Activated CD8-positive, alpha-beta memory T cell treated with anti-CD3 and anti-CD28 coated beads for 1 hour (primary cell): ENCODE results near the gene DPP6.

Source experiments
- DNase-seq, 2 donors: peaks; one replicate each; pipeline ENCODE4 v3.0.0-alpha.2; 2020; ENCODE audit warnings: low read depth in 1 of 2; ENCODE audit errors: extremely low read depth in 1 of 2

The DPP6 gene

GRCh38 chr7:154440058-154440457 is 387.9 kb downstream of the DPP6 start:
- no peak for DNase-seq

GRCh38 chr7:154440651-154441050 is 388.5 kb downstream of the DPP6 start:
- no peak for DNase-seq

- no peak for DNase-seq
These were observed 389.6 kb downstream of the DPP6 start for GRCh38 chr7:154441811-154442210.

GRCh38 chr7:154442939-154443338 is 390.7 kb downstream of the DPP6 start:
- no peak for DNase-seq

GRCh38 chr7:154450451-154450850 is 398.3 kb downstream of the DPP6 start:
- DNase-seq, result no peak

GRCh38 chr7:154451480-154452457 is 399.6 kb downstream of the DPP6 start:
- no peak for DNase-seq

GRCh38 chr7:154463794-154464193 is 411.6 kb downstream of the DPP6 start:
- DNase-seq, result no peak

- DNase-seq, result no peak
These were observed 417.5 kb downstream of the DPP6 start for GRCh38 chr7:154469652-154470051.

- DNase-seq, result no peak
These were observed 420.1 kb downstream of the DPP6 start for GRCh38 chr7:154472343-154472742.

GRCh38 chr7:154473360-154473759 is 421.2 kb downstream of the DPP6 start:
- no peak for DNase-seq

GRCh38 chr7:154474903-154475520 is 422.8 kb downstream of the DPP6 start:
- no peak for DNase-seq

- DNase-seq, result no peak
These were observed 423.7 kb downstream of the DPP6 start for GRCh38 chr7:154475864-154476263.

- DNase-seq, result no peak
These were observed 428.6 kb downstream of the DPP6 start for GRCh38 chr7:154480817-154481216.

- no peak for DNase-seq
These were observed 430.7 kb downstream of the DPP6 start for GRCh38 chr7:154482863-154483262.

- DNase-seq, result no peak
These were observed 432.2 kb downstream of the DPP6 start for GRCh38 chr7:154484406-154484805.

- DNase-seq, result no peak
These were observed 432.7 kb downstream of the DPP6 start for GRCh38 chr7:154484943-154485342.

- no peak for DNase-seq
These were observed 437.7 kb downstream of the DPP6 start for GRCh38 chr7:154489897-154490296.

- DNase-seq, result no peak
These were observed 441.4 kb downstream of the DPP6 start for GRCh38 chr7:154493594-154493993.

GRCh38 chr7:154497751-154498150 is 445.6 kb downstream of the DPP6 start:
- no peak for DNase-seq

- no peak for DNase-seq
These were observed 451.9 kb downstream of the DPP6 start for GRCh38 chr7:154503962-154504550.

GRCh38 chr7:154504918-154505317 is 452.7 kb downstream of the DPP6 start:
- no peak for DNase-seq

- DNase-seq, result no peak
These were observed 453.2 kb downstream of the DPP6 start for GRCh38 chr7:154505362-154505761.
